PC-9 (cell line): ENCODE data around the gene M1AP. TPM values are rescaled to one million over a fixed set of nuclear protein-coding genes. Genes with fewer than 3 reads are reported as not detected.

ENCODE experiments used
- BruUV-seq: library from RNA; stranded (reverse); fragments of 400-500 nt; replicated peaks from 2 replicates; lab custom pipeline; 2021; lab: Mats Ljungman, UMichigan
- CTCF ChIA-PET: fragments of 300-600 bp; sonication (Branson Sonifier 250); formaldehyde crosslinking; loops from one replicate; lab custom pipeline; 2022; ENCODE audit warnings: antibody characterized with exemption; lab: Charles Lee
- POLR2A ChIA-PET: fragments of 300-600 bp; sonication (Branson Sonifier 250); formaldehyde crosslinking; loops from one replicate; lab custom pipeline; 2022; ENCODE audit warnings: antibody characterized with exemption; ENCODE audit not compliant: unreplicated experiment; lab: Charles Lee
- DNase-seq, 2 experiments: peaks; one replicate each; pipeline versions ENCODE4 v3.0.0 to v3.0.0-alpha.2; 2015 to 2022; ENCODE audit warnings: mixed read lengths in 1 of 2
- H2AFZ ChIP-seq: fragments of 200-600 bp; sonication (generic); 2 replicates; pipeline ENCODE4 v1.8.1; 2017; ENCODE audit warnings: antibody characterized with exemption
- H3F3A ChIP-seq: fragments of 200-600 bp; sonication (generic); 2 replicates; pipeline ENCODE4 v1.8.1; 2017; ENCODE audit warnings: antibody characterized with exemption, mild to moderate bottlenecking, low read depth; ENCODE audit not compliant: insufficient read depth
- H3K27ac ChIP-seq: fragments of 200-600 bp; sonication (generic); 2 replicates; pipeline ENCODE4 v1.6.1; 2016; ENCODE audit warnings: mixed run types
- H3K27me3 ChIP-seq: fragments of 200-600 bp; sonication (generic); 2 replicates; pipeline ENCODE4 v1.6.1; 2016; ENCODE audit warnings: low read depth, mixed run types; ENCODE audit not compliant: insufficient read depth
- H3K36me3 ChIP-seq: fragments of 200-600 bp; sonication (generic); 2 replicates; pipeline ENCODE4 v1.6.1; 2016; ENCODE audit warnings: low read depth, mixed run types
- H3K4me1 ChIP-seq: fragments of 200-600 bp; sonication (generic); replicated peaks from 2 replicates; pipeline ENCODE4 v1.6.1; 2016; ENCODE audit warnings: mixed run types; ENCODE audit not compliant: insufficient read depth
- H3K4me2 ChIP-seq: fragments of 200-600 bp; sonication (generic); 2 replicates; pipeline ENCODE4 v1.6.1; 2017; ENCODE audit warnings: mixed run types
- H3K4me3 ChIP-seq: fragments of 200-600 bp; sonication (generic); 2 replicates; pipeline ENCODE4 v1.6.1; 2016; ENCODE audit warnings: mixed run types
- H3K79me2 ChIP-seq: fragments of 200-600 bp; sonication (generic); 2 replicates; pipeline ENCODE4 v1.6.1; 2017; ENCODE audit warnings: low read depth, mixed run types
- H3K9me2 ChIP-seq: fragments of 200-600 bp; sonication (generic); 2 replicates; pipeline ENCODE4 v1.8.1; 2017; ENCODE audit warnings: mild to moderate bottlenecking; ENCODE audit not compliant: insufficient read depth
- H3K9me3 ChIP-seq: fragments of 200-600 bp; sonication (generic); 2 replicates; pipeline ENCODE4 v1.8.1; 2016; ENCODE audit warnings: low read depth; ENCODE audit not compliant: insufficient read depth
- H4K20me1 ChIP-seq: fragments of 200-600 bp; sonication (generic); 2 replicates; pipeline ENCODE4 v1.8.1; 2017; ENCODE audit not compliant: insufficient read depth
- EZH2 ChIP-seq: fragments of 200-600 bp; sonication (generic); IDR thresholded peaks from 2 replicates; pipeline ENCODE4 v1.8.0; 2017; ENCODE audit warnings: antibody characterized with exemption, low read depth
- intact Hi-C: fragments of 100-400 bp; cut with micrococcal nuclease; formaldehyde crosslinking; loops from one replicate; pipeline ENCODE4 v1.10.0; 2022; ENCODE audit not compliant: unreplicated experiment
- total RNA-seq: library from RNA; stranded (reverse); gene quantifications from 2 replicates; pipeline ENCODE4 v1.2.3, GENCODE V29; 2021
- TF ChIP-seq, protein P1 (sequence below): fragments of 200-600 bp; sonication (generic); conservative IDR thresholded peaks from 2 replicates; pipeline ENCODE4 v1.6.1; 2017; ENCODE audit warnings: mixed run types, antibody characterized with exemption, mild to moderate bottlenecking, moderate library complexity

M1AP gene
- total RNA-seq, 1 experiment from 2014 or later, result 7.7 TPM

DNA sequence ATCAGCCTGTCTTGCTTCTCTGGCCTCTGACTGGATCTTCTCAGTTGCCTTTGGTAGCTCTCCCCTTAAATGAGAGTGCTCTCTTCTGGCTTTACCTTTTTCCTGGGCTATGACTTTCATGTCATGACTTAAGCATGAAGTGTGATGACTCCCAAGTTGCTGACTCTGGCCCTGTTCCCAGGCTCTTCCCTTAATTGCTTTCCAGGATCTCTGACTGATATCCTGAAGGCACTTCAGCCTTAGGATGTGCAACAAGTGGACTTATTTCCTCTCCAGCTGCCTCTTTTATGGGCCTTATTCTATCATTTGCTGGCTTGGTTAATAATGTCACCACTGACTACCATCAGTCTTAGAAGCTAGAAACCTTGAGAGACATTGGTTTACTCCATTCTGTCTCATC, 23.3 kb upstream of the M1AP start:
- H3K27me3 ChIP-seq, result no peaks in the 10 kb centered on the region
- H3K27ac ChIP-seq, result no peak overlapping the region
- H3F3A ChIP-seq, result no peaks in the 10 kb centered on the region
- TF ChIP-seq EZH2, result no peak
- TF ChIP-seq, protein P1, sequence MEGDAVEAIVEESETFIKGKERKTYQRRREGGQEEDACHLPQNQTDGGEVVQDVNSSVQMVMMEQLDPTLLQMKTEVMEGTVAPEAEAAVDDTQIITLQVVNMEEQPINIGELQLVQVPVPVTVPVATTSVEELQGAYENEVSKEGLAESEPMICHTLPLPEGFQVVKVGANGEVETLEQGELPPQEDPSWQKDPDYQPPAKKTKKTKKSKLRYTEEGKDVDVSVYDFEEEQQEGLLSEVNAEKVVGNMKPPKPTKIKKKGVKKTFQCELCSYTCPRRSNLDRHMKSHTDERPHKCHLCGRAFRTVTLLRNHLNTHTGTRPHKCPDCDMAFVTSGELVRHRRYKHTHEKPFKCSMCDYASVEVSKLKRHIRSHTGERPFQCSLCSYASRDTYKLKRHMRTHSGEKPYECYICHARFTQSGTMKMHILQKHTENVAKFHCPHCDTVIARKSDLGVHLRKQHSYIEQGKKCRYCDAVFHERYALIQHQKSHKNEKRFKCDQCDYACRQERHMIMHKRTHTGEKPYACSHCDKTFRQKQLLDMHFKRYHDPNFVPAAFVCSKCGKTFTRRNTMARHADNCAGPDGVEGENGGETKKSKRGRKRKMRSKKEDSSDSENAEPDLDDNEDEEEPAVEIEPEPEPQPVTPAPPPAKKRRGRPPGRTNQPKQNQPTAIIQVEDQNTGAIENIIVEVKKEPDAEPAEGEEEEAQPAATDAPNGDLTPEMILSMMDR, result no peak
- no peak overlapping the region for H2AFZ ChIP-seq
- H4K20me1 ChIP-seq, result no peaks in the 10 kb centered on the region
- no peak overlapping the region for H3K4me3 ChIP-seq
- ChIA-PET CTCF (no interaction called here), POLR2A (no interaction called here)
- H3K9me2 ChIP-seq, result no peaks in the 10 kb centered on the region
- no peak for DNase-seq
- intact Hi-C loops, result no loop called here
- no peaks in the 10 kb centered on the region for H3K36me3 ChIP-seq
- H3K79me2 ChIP-seq, result no peaks in the 10 kb centered on the region
- H3K9me3 ChIP-seq, result no peaks in the 10 kb centered on the region
- no peaks in the 10 kb centered on the region for H3K4me1 ChIP-seq
- H3K4me2 ChIP-seq, result no peak overlapping the region
- BruUV-seq, result no TSS peak

DNA sequence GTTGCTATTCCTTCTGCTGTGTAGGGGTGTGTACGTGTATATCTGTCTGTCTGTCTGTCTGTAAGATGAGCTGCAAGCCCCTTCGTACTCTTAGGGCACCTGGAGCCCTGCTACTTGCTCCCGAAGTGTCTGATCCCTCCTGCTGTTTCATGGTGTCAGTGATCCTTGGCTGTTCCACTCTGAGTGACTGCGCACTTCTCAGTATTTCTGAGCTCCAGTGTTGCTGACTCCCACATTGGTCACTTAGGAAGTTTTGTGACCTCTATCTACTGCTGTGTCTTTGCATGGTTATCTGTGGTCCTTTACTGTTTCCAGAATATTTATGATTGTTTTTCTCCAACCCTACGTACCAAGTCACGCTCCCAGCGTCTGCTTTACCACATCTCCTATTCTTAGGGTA, 22.1 kb upstream of the M1AP start:
- no TSS peak for BruUV-seq
- CTCF ChIA-PET, result no interaction called here

DNA sequence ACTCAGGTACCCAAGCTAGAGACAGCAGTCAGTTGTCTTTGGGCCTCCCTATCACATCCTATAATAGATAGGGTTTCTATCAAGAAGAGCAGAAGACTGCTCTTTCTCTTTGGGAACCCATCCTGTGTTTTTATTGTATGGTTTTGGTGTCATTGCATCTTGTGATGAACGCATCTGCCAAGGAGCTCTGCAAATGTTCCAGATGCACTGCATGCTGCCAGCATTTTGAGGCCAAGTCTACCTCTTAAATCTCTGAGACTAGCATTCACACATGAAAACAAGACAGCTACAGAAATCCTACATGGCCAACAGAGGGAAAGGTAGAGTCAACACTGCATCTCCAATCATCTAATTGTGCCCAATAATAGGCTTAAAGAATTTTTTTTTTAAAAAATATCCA, 20.0 kb upstream of the M1AP start:
- H3K9me2 ChIP-seq, result no peaks in the 10 kb centered on the region
- intact Hi-C loops, result no loop called here
- H3F3A ChIP-seq, result no peaks in the 10 kb centered on the region
- ChIA-PET POLR2A (no interaction called here), CTCF (interaction anchor here (0.7 kb wide), 2 partner anchors 189 to 790 kb away, joined by 3 to 4 read pairs; no protein-coding TSS in a partner anchor)
- H3K36me3 ChIP-seq, result no peaks in the 10 kb centered on the region
- TF ChIP-seq, protein P1, result no peak
- TF ChIP-seq EZH2, result no peak
- DNase-seq, result no peak
- H3K4me2 ChIP-seq, result no peak overlapping the region
- no peak overlapping the region for H3K27ac ChIP-seq
- H2AFZ ChIP-seq, result no peak overlapping the region
- no peaks in the 10 kb centered on the region for H4K20me1 ChIP-seq
- H3K79me2 ChIP-seq, result no peaks in the 10 kb centered on the region
- no peaks in the 10 kb centered on the region for H3K4me1 ChIP-seq
- no peak overlapping the region for H3K4me3 ChIP-seq
- no peaks in the 10 kb centered on the region for H3K9me3 ChIP-seq
- no peaks in the 10 kb centered on the region for H3K27me3 ChIP-seq
- no TSS peak for BruUV-seq

More for the DNA sequence above, 22.1 kb upstream of the M1AP start:
- no peaks in the 10 kb centered on the region for H3K27me3 ChIP-seq
- H2AFZ ChIP-seq, result no peak overlapping the region
- H3K4me3 ChIP-seq, result no peak overlapping the region
- intact Hi-C loops, result no loop called here
- H3K36me3 ChIP-seq, result no peaks in the 10 kb centered on the region
- H3F3A ChIP-seq, result no peaks in the 10 kb centered on the region
- POLR2A ChIA-PET, result interaction anchor here (0.7 kb wide), 1 partner anchor 189 kb away, joined by 6 read pairs; no protein-coding TSS in a partner anchor
- no peaks in the 10 kb centered on the region for H3K4me1 ChIP-seq
- H3K9me2 ChIP-seq, result no peaks in the 10 kb centered on the region
- TF ChIP-seq EZH2, result no peak
- TF ChIP-seq, protein P1, result no peak
- DNase-seq, result no peak
- no peaks in the 10 kb centered on the region for H3K9me3 ChIP-seq
- H3K27ac ChIP-seq, result no peak overlapping the region
- no peaks in the 10 kb centered on the region for H4K20me1 ChIP-seq
- no peak overlapping the region for H3K4me2 ChIP-seq
- H3K79me2 ChIP-seq, result no peaks in the 10 kb centered on the region
